ENCODE measurements around the gene TAF1B.

Gene TAF1B

GRCh38 chr2:9813312-9814128, 29.8 kb upstream of the TAF1B start:
- no peak for TF ChIP-seq POLR2A (IDR thresholded peaks at IDR 0.05; ENCODE audit: low read depth, low read length)
- FAIRE-seq (no peak), DNase-seq (ENCODE audit: insufficient read length, low spot score) (peak; percentile 66)

DNA sequence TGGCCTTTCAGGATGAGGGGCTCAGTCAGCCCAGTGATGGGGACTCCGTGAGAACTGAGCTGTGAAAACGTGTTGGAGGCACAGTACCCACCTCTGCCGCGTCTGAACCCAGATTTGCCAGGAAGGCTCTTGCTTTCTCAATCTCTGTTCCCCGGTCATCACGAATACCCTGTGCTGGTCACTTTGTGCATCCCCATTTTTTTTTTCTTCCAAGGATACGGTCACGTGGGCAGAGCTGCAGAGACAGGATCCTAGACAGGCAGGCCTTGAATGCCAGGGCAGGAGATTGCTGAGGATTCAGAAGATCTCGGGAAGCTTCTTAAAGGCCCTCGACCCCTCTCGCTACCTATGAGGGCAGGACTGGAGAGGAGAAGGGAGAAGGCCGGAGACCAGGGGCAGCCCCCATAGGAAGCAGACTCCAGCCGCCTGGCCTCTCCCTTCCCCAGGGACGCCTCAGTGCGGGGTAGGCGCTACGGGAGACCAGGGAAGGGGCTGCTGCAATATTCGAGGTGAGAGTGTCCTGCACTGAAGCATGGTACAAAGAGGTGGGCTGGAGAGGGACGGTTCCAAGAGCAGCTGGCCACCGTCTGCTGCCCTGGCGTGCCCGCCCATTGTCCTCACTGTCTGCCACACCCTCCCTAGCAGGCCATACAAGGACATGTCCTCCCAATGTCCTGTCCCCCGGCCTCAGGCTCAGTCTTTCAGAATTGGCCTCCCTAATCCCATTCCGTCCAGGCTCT, 29.0 kb upstream of the TAF1B start:
- no peak for TF ChIP-seq POLR2A (IDR thresholded peaks at IDR 0.05; ENCODE audit: low read depth, low read length)
- no peak for FAIRE-seq
- no peak for DNase-seq (ENCODE audit: insufficient read length, low spot score)

GRCh38 chr2:9815076-9815475, 28.2 kb upstream of the TAF1B start:
- FAIRE-seq, result no peak
- no peak for TF ChIP-seq POLR2A (IDR thresholded peaks at IDR 0.05; ENCODE audit: low read depth, low read length)
- DNase-seq (ENCODE audit: insufficient read length, low spot score), result no peak

- DNase-seq (ENCODE audit: insufficient read length, low spot score), result no peak
- FAIRE-seq, result no peak
- TF ChIP-seq POLR2A (IDR thresholded peaks at IDR 0.05; ENCODE audit: low read depth, low read length), result no peak
These were observed 27.4 kb upstream of the TAF1B start for GRCh38 chr2:9815844-9816279.

DNA sequence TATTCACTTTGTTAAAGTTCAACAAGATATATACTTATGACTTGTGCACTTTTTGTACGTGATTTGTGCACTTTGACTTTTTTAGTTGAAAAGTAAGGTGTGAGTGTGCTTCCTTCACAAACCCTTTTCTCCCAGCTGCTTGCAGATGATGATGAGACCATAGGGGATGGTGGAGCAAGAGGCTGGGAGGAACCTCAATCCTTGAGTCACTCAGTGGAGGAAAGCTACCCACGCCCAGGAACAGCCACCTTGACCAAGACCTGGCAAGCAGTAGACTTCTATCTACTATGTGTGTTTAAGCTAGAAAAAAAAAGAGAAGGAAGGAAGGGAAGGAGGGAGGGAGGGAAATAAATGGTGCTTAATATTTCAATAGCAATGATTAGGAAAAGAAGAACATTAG, 25.2 kb upstream of the TAF1B start:
- DNase-seq (ENCODE audit: insufficient read length, low spot score) (no peak), FAIRE-seq (no peak)
- TF ChIP-seq POLR2A (IDR thresholded peaks at IDR 0.05; ENCODE audit: low read depth, low read length), result no peak

- TF ChIP-seq POLR2A (IDR thresholded peaks at IDR 0.05; ENCODE audit: low read depth, low read length), result no peak
- DNase-seq (ENCODE audit: insufficient read length, low spot score), result no peak
- FAIRE-seq, result no peak
These were observed 23.7 kb upstream of the TAF1B start for GRCh38 chr2:9819551-9819950.

DNA sequence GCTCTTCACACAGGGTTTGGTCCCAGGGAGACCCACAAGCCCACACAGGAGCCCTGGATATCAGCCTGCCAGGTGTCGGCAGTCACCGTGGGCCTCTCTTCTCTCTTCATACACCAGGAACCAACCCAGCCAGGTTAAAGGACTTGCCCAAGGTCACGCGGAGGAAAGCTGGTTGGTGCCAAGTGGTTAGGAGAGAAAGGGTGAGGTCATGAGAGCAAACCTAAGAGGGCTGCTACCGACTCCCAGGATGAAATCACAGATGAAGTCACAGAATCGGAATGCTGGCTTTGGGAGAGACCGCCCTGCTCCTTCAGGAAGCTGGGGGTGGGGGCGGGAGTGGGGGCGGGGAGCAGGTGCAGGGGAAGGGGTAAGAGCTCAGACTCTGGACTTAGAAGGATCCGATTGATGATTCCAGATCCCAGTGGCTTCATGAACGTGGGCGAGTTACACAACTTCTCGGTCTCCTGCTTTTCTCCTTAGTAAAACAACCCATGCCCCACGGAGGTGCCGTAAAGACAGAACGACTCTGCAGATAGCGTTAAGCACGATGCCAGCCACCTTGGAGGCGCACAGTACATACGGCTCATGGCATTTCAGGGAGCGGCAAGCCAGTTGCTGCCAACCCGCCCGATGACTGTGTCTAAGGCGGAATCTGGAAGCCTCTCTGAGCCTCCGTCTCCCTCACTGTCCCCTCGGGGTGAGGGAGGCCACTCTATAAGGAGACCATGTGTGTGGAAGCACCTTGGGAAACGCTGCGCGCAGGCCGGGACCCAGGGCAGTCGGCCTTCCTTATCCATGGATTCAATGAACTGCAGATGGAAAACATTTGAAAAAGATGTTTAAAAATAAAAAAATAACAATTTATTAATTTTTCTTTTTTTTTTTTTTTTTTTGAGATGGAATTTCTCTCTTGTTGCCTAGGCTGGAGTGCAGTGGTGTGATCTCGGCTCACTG, 23.0 kb upstream of the TAF1B start:
- TF ChIP-seq POLR2A (IDR thresholded peaks at IDR 0.05; ENCODE audit: low read depth, low read length), result no peak
- DNase-seq (ENCODE audit: insufficient read length, low spot score) (peak; percentile 75), FAIRE-seq (no peak)

- TF ChIP-seq POLR2A (IDR thresholded peaks at IDR 0.05; ENCODE audit: low read depth, low read length), result no peak
- DNase-seq (ENCODE audit: insufficient read length, low spot score) (no peak), FAIRE-seq (no peak)
These were observed 21.3 kb upstream of the TAF1B start for GRCh38 chr2:9821805-9822445.

DNA sequence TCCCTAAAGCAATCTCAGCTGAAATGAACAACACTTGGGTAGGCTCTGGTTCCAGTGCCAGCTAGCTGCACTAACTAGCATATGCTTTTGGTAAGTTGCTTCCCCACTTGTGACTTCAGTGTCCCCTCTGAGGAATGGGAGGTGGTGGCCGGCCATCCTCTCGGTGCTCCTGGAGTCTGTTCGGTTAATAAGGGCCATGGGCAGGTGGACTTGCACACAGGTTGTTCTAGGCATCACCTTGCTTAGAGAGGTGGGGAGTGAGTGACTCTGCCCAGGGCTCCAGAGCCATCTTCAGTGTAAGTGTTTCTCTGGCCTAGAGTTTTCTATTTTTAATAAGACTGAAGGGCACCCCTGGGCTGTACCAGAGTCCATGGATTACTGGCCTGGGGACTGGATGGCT, 18.8 kb upstream of the TAF1B start:
- FAIRE-seq (no peak), DNase-seq (ENCODE audit: insufficient read length, low spot score) (no peak)
- no peak for TF ChIP-seq POLR2A (IDR thresholded peaks at IDR 0.05; ENCODE audit: low read depth, low read length)

DNA sequence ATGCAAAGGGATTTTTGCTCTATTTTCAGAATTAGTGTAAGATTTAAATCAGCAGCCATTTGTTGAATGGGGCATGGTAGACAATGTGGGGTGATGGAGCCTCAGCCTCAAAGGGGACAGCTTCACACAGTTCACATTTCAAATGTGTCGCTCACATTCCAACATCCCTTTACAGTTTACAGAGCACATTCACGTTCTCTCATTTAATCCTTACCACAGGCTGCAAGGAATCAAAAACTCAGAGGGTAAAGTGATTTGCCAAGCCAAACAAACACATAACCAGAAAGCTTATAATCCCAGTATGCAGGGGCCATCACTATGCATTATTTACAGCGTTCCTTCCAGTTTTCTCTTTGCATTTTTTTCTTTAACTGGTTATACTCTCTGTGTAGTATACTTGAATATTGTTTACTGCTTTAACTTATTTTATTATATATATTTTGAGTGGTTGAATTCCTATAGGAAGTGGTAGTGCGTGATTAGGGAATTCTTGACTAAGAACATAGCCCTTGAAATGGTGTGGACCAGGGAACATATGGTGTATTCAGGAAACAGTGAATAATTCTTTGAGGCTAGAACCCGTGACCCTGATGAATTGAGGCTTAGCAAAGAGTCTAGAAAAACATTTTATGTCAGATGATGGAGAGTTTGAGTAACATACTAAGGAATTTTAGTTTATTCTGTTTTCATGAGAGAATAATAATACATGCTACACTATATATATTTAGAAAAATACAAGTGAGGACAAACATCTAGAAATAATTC, 18.1 kb upstream of the TAF1B start:
- DNase-seq (ENCODE audit: insufficient read length, low spot score) (no peak), FAIRE-seq (no peak)
- TF ChIP-seq POLR2A (IDR thresholded peaks at IDR 0.05; ENCODE audit: low read depth, low read length), result no peak

- DNase-seq (ENCODE audit: insufficient read length, low spot score) (no peak), FAIRE-seq (no peak)
- no peak for TF ChIP-seq POLR2A (IDR thresholded peaks at IDR 0.05; ENCODE audit: low read depth, low read length)
These were observed 17.1 kb upstream of the TAF1B start for GRCh38 chr2:9826208-9826607.

- DNase-seq (ENCODE audit: insufficient read length, low spot score) (no peak), FAIRE-seq (no peak)
- TF ChIP-seq POLR2A (IDR thresholded peaks at IDR 0.05; ENCODE audit: low read depth, low read length), result no peak
These were observed 12.4 kb upstream of the TAF1B start for GRCh38 chr2:9830685-9831410.

Data from H54 (cell line).